Hepatocyte (in vitro differentiated cells): ENCODE data around the gene ZNF512B. TPM values are rescaled to one million over a fixed set of nuclear protein-coding genes. Genes with fewer than 3 reads are reported as not detected.
"Not testable (repeated sequence)": the region's sequence is repeated elsewhere in the genome, so short reads cannot be mapped to it uniquely, and the experiment has no call there.

Experiments
- DNase-seq: peaks from one replicate; pipeline ENCODE4 v3.0.0-alpha.2; 2016; ENCODE audit warnings: low spot score
- H2AFZ ChIP-seq: fragments of 200-600 bp; sonication (generic); 2 replicates; pipeline ENCODE4 v1.6.0; 2016; ENCODE audit warnings: antibody characterized with exemption, mild to moderate bottlenecking
- H3K27ac ChIP-seq: fragments of 200-600 bp; sonication (generic); 2 replicates; pipeline ENCODE4 v1.5.1; 2016; ENCODE audit warnings: mild to moderate bottlenecking
- H3K27me3 ChIP-seq: fragments of 200-600 bp; sonication (generic); 2 replicates; pipeline ENCODE4 v1.6.1; 2016
- H3K36me3 ChIP-seq: fragments of 200-600 bp; sonication (generic); replicated peaks from 2 replicates; pipeline ENCODE4 v1.5.1; 2016; ENCODE audit warnings: low read depth; ENCODE audit not compliant: insufficient read depth
- H3K4me1 ChIP-seq: fragments of 200-600 bp; sonication (generic); 2 replicates; pipeline ENCODE4 v1.5.1; 2016; ENCODE audit warnings: mild to moderate bottlenecking, moderate library complexity; ENCODE audit not compliant: insufficient read depth
- H3K4me2 ChIP-seq: fragments of 200-600 bp; sonication (generic); 2 replicates; pipeline ENCODE4 v1.6.0; 2016
- H3K4me3 ChIP-seq: fragments of 200-600 bp; sonication (generic); 2 replicates; pipeline ENCODE4 v1.5.1; 2016; ENCODE audit warnings: mild to moderate bottlenecking
- H3K79me2 ChIP-seq: fragments of 200-600 bp; sonication (generic); 2 replicates; pipeline ENCODE4 v1.6.0; 2017; ENCODE audit warnings: mild to moderate bottlenecking
- H3K9me2 ChIP-seq: fragments of 200-600 bp; sonication (generic); replicated peaks from 2 replicates; pipeline ENCODE4 v1.6.0; 2017; ENCODE audit warnings: mild to moderate bottlenecking; ENCODE audit not compliant: insufficient read depth
- H3K9me3 ChIP-seq: fragments of 200-600 bp; sonication (generic); 2 replicates; pipeline ENCODE4 v1.5.1; 2016; ENCODE audit warnings: low read depth, mild to moderate bottlenecking
- H4K20me1 ChIP-seq: fragments of 200-600 bp; sonication (generic); 2 replicates; pipeline ENCODE4 v1.6.0; 2016; ENCODE audit warnings: mild to moderate bottlenecking; ENCODE audit not compliant: insufficient read depth, poor library complexity, severe bottlenecking
- CTCF ChIP-seq: fragments of 200-600 bp; sonication (generic); IDR thresholded peaks from 2 replicates; pipeline ENCODE4 v1.5.1; 2016; ENCODE audit warnings: antibody characterized with exemption, mild to moderate bottlenecking; ENCODE audit not compliant: poor library complexity
- EZH2 ChIP-seq: fragments of 200-600 bp; sonication (generic); IDR thresholded peaks from 2 replicates; pipeline ENCODE4 v1.6.1; 2016; ENCODE audit warnings: antibody characterized with exemption, mild to moderate bottlenecking, borderline replicate concordance
- EZH2phosphoT487 ChIP-seq: fragments of 200-600 bp; sonication (generic); IDR thresholded peaks from one replicate; pipeline ENCODE4 v1.6.1; 2018; ENCODE audit warnings: antibody characterized with exemption, mild to moderate bottlenecking, low read depth, moderate library complexity; ENCODE audit not compliant: unreplicated experiment, severe bottlenecking
- WGBS: methylation state at CpG from one replicate; pipeline ENCODE4 v1.1.6; 2016; ENCODE audit warnings: low lambda C conversion rate; ENCODE audit errors: missing lambda C conversion rate; 5-methylcytosine and 5-hydroxymethylcytosine counted together
- polyA plus RNA-seq: library from polyadenylated mRNA; unstranded; fragments of >200 nt; fragmentation: Nextera tagmentation; extraction: Ambion mirVana; gene quantifications from 2 replicates; pipeline ENCODE4 v1.2.1, GENCODE V29; 2016
- total RNA-seq: library from RNA; depleted of rRNA; stranded (reverse); fragments of >200 nt; gene quantifications from 2 replicates; pipeline ENCODE4 v1.2.3, GENCODE V29; 2014

The ZNF512B gene
- total and polyA plus RNA-seq, 2 experiments from 2014 or later: 10.1 to 13.5 TPM

GRCh38 chr20:63973636-63974401 is 4.1 kb upstream of the ZNF512B start:
- peak overlapping the region; percentile 51 for H2AFZ ChIP-seq

GRCh38 chr20:63973160-63973479 is 3.4 kb upstream of the ZNF512B start:
- peak overlapping the region; percentile 51 for H2AFZ ChIP-seq
- no peaks in the 10 kb centered on the region for H3K9me3 ChIP-seq
- no peak for TF ChIP-seq CTCF
- no peak for TF ChIP-seq EZH2
- no peak for TF ChIP-seq EZH2phosphoT487
- peaks cover 11% of the 10 kb centered on the region for H3K79me2 ChIP-seq
- no peaks in the 10 kb centered on the region for H3K27me3 ChIP-seq
- H4K20me1 ChIP-seq: no peaks in the 10 kb centered on the region
- no peak overlapping the region for H3K4me3 ChIP-seq
- H3K9me2 ChIP-seq: no peaks in the 10 kb centered on the region
- no peak for DNase-seq
- peaks cover 11% of the 10 kb centered on the region for H3K4me1 ChIP-seq
- H3K27ac ChIP-seq: no peak overlapping the region
- 85% methylated on average over 3 of the region's 3 CpGs for WGBS
- H3K4me2 ChIP-seq: peak overlapping the region; percentile 83
- H3K36me3 ChIP-seq: no peaks in the 10 kb centered on the region

More at GRCh38 chr20:63973636-63974401, 4.1 kb upstream of the ZNF512B start:
- H3K9me2 ChIP-seq: no peaks in the 10 kb centered on the region
- H3K4me2 ChIP-seq: peak overlapping the region; percentile 83
- H3K27ac ChIP-seq: no peak overlapping the region
- H3K4me3 ChIP-seq: no peak overlapping the region
- H3K4me1 ChIP-seq: peaks cover 11% of the 10 kb centered on the region
- peaks cover 4% of the 10 kb centered on the region for H3K79me2 ChIP-seq
- 12% methylated on average over 37 of the region's 37 CpGs for WGBS
- H3K36me3 ChIP-seq: no peaks in the 10 kb centered on the region
- TF ChIP-seq EZH2phosphoT487 (no peak), CTCF (peak; percentile 99), EZH2 (no peak)
- peak; percentile 95 for DNase-seq
- H3K27me3 ChIP-seq: no peaks in the 10 kb centered on the region
- H3K9me3 ChIP-seq: no peaks in the 10 kb centered on the region
- no peaks in the 10 kb centered on the region for H4K20me1 ChIP-seq

- Histone ChIP-seq H3K9me2 (no peaks in the 10 kb centered on the region), H3K27me3 (no peaks in the 10 kb centered on the region), H2AFZ (no peak overlapping the region), H3K9me3 (no peaks in the 10 kb centered on the region), H3K36me3 (no peaks in the 10 kb centered on the region), H3K79me2 (peaks cover 12% of the 10 kb centered on the region), H4K20me1 (no peaks in the 10 kb centered on the region), H3K4me2 (no peak overlapping the region), H3K27ac (no peak overlapping the region), H3K4me1 (peaks cover 8% of the 10 kb centered on the region), H3K4me3 (no peak overlapping the region)
- 87% methylated on average over 18 of the region's 18 CpGs for WGBS
- no peak for TF ChIP-seq EZH2
- DNase-seq: no peak
Observed at GRCh38 chr20:63972312-63973159, 2.8 kb upstream of the ZNF512B start.

GRCh38 chr20:63971960-63972311 is 2.2 kb upstream of the ZNF512B start:
- H3K4me2 ChIP-seq, H3K9me3 ChIP-seq, H2AFZ ChIP-seq, H3K27ac ChIP-seq, H3K27me3 ChIP-seq, H4K20me1 ChIP-seq, H3K9me2 ChIP-seq, H3K36me3 ChIP-seq, H3K4me1 ChIP-seq, H3K4me3 ChIP-seq, DNase-seq: not testable (repeated sequence)
- 91% methylated on average over 10 of the region's 10 CpGs for WGBS
- H3K79me2 ChIP-seq: peaks cover 12% of the 10 kb centered on the region
